Brain microvascular endothelial cell (primary cell): ENCODE measurements around the gene KIF1A.

Source experiments
- DNase-seq: peaks from one replicate; pipeline ENCODE4 v3.0.0-alpha.2; 2020
- H3K27ac ChIP-seq: fragments of 250-450 bp; sonication (Bioruptor Pico); 2 replicates; pipeline ENCODE4 v1.5.1; 2020; ENCODE audit warnings: mild to moderate bottlenecking, moderate library complexity
- H3K27me3 ChIP-seq: fragments of 250-450 bp; sonication (Bioruptor Pico); replicated peaks from 2 replicates; pipeline ENCODE4 v1.5.1; 2020; ENCODE audit warnings: mild to moderate bottlenecking
- H3K36me3 ChIP-seq: fragments of 250-450 bp; sonication (Bioruptor Pico); replicated peaks from 2 replicates; pipeline ENCODE4 v1.5.1; 2020; ENCODE audit warnings: mild to moderate bottlenecking
- H3K4me3 ChIP-seq: 2 replicates; pipeline ENCODE4 v1.5.1; 2011; ENCODE audit warnings: low read depth, mild to moderate bottlenecking, control low read depth, low read length, moderate library complexity
- in situ Hi-C: cut with HindIII; loops from 2 replicates; pipeline ENCODE4 v1.10.0; 2017; ENCODE audit warnings: low sequenced_read_pairs, low pct_ligation_motif_present
- TF ChIP-seq, protein P1 (sequence below): IDR thresholded peaks from 2 replicates; pipeline ENCODE4 v1.5.1; 2011; ENCODE audit warnings: low read depth, mild to moderate bottlenecking, moderate library complexity, low read length, control low read depth, inconsistent platforms; ENCODE audit errors: missing control alignments

KIF1A gene

GRCh38 chr2:240856151-240856980 lies 36.3 kb upstream of the KIF1A start:
- H3K4me3 ChIP-seq, result no peak overlapping the region
- TF ChIP-seq, protein P1, sequence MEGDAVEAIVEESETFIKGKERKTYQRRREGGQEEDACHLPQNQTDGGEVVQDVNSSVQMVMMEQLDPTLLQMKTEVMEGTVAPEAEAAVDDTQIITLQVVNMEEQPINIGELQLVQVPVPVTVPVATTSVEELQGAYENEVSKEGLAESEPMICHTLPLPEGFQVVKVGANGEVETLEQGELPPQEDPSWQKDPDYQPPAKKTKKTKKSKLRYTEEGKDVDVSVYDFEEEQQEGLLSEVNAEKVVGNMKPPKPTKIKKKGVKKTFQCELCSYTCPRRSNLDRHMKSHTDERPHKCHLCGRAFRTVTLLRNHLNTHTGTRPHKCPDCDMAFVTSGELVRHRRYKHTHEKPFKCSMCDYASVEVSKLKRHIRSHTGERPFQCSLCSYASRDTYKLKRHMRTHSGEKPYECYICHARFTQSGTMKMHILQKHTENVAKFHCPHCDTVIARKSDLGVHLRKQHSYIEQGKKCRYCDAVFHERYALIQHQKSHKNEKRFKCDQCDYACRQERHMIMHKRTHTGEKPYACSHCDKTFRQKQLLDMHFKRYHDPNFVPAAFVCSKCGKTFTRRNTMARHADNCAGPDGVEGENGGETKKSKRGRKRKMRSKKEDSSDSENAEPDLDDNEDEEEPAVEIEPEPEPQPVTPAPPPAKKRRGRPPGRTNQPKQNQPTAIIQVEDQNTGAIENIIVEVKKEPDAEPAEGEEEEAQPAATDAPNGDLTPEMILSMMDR, result peak; percentile 13
- no peak overlapping the region for H3K27ac ChIP-seq
- no peak for DNase-seq
- in situ Hi-C loops, result no loop called here
- H3K27me3 ChIP-seq, result no peaks in the 10 kb centered on the region
- H3K36me3 ChIP-seq, result no peaks in the 10 kb centered on the region

- DNase-seq, result no peak
- H3K36me3 ChIP-seq, result no peaks in the 10 kb centered on the region
- H3K27ac ChIP-seq, result no peak overlapping the region
- in situ Hi-C loops, result no loop called here
- H3K27me3 ChIP-seq, result no peaks in the 10 kb centered on the region
- TF ChIP-seq, protein P1, result no peak
- H3K4me3 ChIP-seq, result no peak overlapping the region
Measured at GRCh38 chr2:240855670-240856069, 35.7 kb upstream of the KIF1A start.

- H3K36me3 ChIP-seq, result no peaks in the 10 kb centered on the region
- in situ Hi-C loops, result no loop called here
- no peak for DNase-seq
- H3K4me3 ChIP-seq, result no peak overlapping the region
- TF ChIP-seq, protein P1, result no peak
- no peak overlapping the region for H3K27ac ChIP-seq
- H3K27me3 ChIP-seq, result no peaks in the 10 kb centered on the region
Measured at GRCh38 chr2:240852671-240853314, 32.8 kb upstream of the KIF1A start.

DNA sequence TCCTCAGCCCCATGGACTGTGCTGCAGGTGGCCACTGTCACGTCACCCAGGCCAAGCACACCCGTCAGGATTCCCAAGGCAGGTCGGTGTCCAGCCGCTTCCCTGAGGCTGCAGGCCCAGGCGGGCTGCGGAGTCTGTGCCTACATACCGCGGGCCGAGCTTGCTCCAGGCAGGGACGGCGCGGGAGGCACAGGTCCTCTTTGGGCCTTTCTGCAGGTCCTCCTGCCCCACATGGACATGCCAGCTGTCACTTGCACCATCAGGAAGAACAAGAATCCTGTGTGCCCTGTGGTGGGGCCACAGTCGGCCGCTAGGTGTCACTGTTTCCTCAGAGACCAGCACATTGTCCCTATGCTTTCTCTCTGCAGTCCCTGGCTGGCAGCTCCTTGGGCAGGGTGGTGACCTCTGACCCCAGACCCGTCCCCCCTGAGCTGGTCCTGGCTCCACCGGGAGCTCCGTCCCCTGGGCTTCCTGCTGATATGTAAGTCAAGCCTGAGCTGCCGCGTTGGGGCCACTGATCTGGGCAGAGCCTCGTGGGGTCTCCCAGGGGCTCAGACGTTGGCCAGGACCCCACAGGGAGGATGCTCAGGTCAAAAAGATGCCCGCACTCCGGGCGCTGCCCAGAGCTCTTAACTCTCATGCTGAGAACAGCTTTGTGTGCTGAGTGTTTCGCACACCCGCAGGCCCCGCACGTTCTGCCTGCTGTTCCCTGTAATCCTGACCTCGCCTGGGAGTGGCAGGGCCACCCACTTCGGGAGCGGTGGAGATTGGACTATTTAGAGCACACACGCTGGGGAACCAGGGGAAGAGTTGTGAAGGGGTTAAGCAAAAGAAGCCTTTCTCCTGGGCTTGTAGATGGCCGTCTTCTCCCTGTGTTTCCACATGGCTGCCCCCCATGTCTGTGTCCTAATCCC lies 31.3 kb upstream of the KIF1A start:
- Histone ChIP-seq H3K4me3 (no peak overlapping the region), H3K36me3 (no peaks in the 10 kb centered on the region), H3K27me3 (no peaks in the 10 kb centered on the region), H3K27ac (no peak overlapping the region)
- in situ Hi-C loops, result no loop called here
- DNase-seq, result peak; percentile 54
- TF ChIP-seq, protein P1, result peak; percentile 96

DNA sequence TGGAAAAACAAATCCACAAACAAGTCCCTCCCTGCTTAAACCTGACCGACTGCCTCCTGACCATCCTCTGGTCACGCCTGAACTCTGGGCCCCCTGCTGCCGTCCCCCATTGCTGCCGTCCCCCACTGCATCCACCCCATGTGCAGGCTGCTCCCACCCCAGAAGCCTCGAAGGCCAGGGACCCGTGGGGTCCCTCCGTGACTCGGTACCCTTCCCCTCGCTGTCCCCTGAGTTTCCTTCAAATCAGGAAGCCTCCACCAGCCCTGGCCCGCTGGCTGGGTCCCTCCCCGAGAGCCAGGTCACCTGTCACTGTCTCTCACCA lies 30.7 kb upstream of the KIF1A start:
- Histone ChIP-seq H3K36me3 (no peaks in the 10 kb centered on the region), H3K27me3 (no peaks in the 10 kb centered on the region), H3K27ac (no peak overlapping the region), H3K4me3 (no peak overlapping the region)
- TF ChIP-seq, protein P1, result no peak
- DNase-seq, result no peak
- in situ Hi-C loops, result no loop called here
